Lower lobe of right lung (tissue), 2 donors: ENCODE measurements around the gene PHACTR1. TPM values are rescaled to one million over a fixed set of nuclear protein-coding genes. Genes with fewer than 3 reads are reported as not detected.
A peak's percentile ranks its signal among the peaks of the same experiment; 100 is the strongest.

ENCODE experiments used
- ATAC-seq, 2 donors: fragments of 200-7000 bp; cut with Tn5 transposase; one replicate each; pipeline ENCODE4 v1.9.1; 2020 to 2022; ENCODE audit warnings: mild to moderate bottlenecking in 2 of 2, moderate library complexity in 2 of 2
- DNase-seq: peaks from one replicate; pipeline ENCODE4 v3.0.0-alpha.2; 2020
- H3K27ac ChIP-seq: fragments of 200-600 bp; one replicate; pipeline ENCODE4 v1.8.0; 2022
- H3K27me3 ChIP-seq: fragments of 200-600 bp; one replicate; pipeline ENCODE4 v1.8.0; 2022; ENCODE audit warnings: low read depth
- H3K36me3 ChIP-seq: fragments of 200-600 bp; one replicate; pipeline ENCODE4 v1.8.0; 2022; ENCODE audit warnings: mild to moderate bottlenecking
- H3K4me1 ChIP-seq: fragments of 200-600 bp; one replicate; pipeline ENCODE4 v1.8.0; 2022
- H3K4me3 ChIP-seq: fragments of 200-600 bp; one replicate; pipeline ENCODE4 v1.8.0; 2022; ENCODE audit warnings: mild to moderate bottlenecking
- H3K9me3 ChIP-seq: fragments of 200-600 bp; one replicate; pipeline ENCODE4 v1.8.0; 2022
- intact Hi-C: fragments of 100-400 bp; cut with DNase I; formaldehyde crosslinking; loops from one replicate; pipeline ENCODE4 v1.11.0; 2022
- total RNA-seq: library from RNA; stranded (reverse); fragmentation: NEBNext Ultra II Directional; extraction: Animal tissue kit (Norgen Biotek cat#: 25700); gene quantifications from one replicate; pipeline ENCODE4 v1.2.1, GENCODE V29; 2021
- TF ChIP-seq, protein P1 (sequence below): fragments of 200-600 bp; IDR thresholded peaks from one replicate; pipeline ENCODE4 v1.8.0; 2022; ENCODE audit warnings: antibody characterized with exemption, mild to moderate bottlenecking
- donor health status: DM: no; HTN: yes; CAD: no; lungs with severe emphysema.

The PHACTR1 gene
- total RNA-seq, 1 donor from 2014 or later: 91.0 TPM

DNA sequence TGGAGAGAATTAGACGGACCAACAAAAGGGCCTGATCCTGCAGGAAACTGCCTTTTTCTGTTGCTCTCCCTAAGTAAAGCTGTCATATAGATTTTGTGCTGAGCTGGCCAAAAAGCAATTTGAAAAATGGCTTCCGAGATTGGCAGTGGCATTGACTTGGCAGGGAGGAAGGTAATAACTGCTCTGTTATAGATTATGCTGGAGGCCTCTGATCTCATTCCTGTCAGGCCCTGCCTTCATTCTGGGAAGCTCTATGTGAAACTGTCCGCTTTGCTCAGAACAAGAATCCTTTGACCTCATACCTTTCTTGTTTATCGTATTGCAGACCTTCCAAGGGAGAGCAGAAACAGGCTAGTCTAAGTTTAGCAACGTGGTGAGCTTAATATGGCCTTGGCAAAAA is 234.4 kb downstream of the PHACTR1 start:
- DNase-seq (no peak), ATAC-seq (no peak)
- intact Hi-C loops: no loop called here
- Histone ChIP-seq H3K27ac (no peak overlapping the region), H3K27me3 (no peaks in the 10 kb centered on the region), H3K9me3 (no peaks in the 10 kb centered on the region), H3K36me3 (no peaks in the 10 kb centered on the region), H3K4me1 (no peaks in the 10 kb centered on the region), H3K4me3 (no peak overlapping the region)
- TF ChIP-seq, protein P1, sequence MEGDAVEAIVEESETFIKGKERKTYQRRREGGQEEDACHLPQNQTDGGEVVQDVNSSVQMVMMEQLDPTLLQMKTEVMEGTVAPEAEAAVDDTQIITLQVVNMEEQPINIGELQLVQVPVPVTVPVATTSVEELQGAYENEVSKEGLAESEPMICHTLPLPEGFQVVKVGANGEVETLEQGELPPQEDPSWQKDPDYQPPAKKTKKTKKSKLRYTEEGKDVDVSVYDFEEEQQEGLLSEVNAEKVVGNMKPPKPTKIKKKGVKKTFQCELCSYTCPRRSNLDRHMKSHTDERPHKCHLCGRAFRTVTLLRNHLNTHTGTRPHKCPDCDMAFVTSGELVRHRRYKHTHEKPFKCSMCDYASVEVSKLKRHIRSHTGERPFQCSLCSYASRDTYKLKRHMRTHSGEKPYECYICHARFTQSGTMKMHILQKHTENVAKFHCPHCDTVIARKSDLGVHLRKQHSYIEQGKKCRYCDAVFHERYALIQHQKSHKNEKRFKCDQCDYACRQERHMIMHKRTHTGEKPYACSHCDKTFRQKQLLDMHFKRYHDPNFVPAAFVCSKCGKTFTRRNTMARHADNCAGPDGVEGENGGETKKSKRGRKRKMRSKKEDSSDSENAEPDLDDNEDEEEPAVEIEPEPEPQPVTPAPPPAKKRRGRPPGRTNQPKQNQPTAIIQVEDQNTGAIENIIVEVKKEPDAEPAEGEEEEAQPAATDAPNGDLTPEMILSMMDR: no peak

DNA sequence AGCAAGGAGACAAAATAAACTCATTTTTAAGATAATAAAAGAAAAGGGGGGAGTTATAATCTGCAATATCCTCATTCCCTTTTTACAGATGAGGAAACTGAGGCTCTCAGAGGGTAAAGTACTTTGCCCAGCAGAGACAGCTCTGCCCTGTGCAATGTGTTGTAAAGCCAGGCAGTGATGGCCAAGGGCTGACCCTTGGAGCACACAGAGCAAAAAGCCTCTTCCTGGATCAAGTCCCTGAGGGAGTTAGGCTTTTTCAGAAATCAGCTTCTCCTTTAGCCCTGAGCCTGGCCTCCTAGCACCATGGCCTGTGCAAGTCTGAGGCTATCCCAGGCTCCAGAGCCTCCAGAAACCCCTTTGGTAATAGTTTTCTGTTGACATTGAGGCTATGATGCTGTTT is 234.8 kb downstream of the PHACTR1 start:
- TF ChIP-seq, protein P1: no peak
- Histone ChIP-seq H3K27me3 (no peaks in the 10 kb centered on the region), H3K27ac (no peak overlapping the region), H3K4me1 (peaks cover 2% of the 10 kb centered on the region), H3K4me3 (no peak overlapping the region), H3K36me3 (no peaks in the 10 kb centered on the region), H3K9me3 (no peaks in the 10 kb centered on the region)
- DNase-seq (no peak), ATAC-seq (no peak)
- intact Hi-C loops: no loop called here

DNA sequence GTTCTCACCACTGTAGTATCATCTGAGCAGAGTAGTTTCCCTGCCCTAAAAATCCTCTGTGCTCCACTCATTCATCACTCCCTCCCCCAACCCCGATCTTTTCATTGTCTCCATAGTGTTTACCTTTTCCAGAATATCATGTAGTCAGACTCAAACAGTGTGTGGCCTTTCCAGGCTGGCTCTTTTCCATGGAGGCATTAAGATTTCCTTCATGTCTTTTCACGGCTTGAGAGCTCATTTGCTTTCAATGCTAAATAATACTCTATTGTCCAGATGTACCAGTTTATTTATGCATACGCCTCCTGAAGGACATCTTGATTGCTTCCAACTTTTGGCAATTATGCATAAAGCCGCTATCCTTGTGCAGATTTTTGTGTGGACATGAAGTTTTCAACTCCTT is 235.8 kb downstream of the PHACTR1 start:
- no peak overlapping the region for H3K27ac ChIP-seq
- no peak overlapping the region for H3K4me3 ChIP-seq
- ATAC-seq (no peak), DNase-seq (no peak)
- no peaks in the 10 kb centered on the region for H3K27me3 ChIP-seq
- TF ChIP-seq, protein P1: no peak
- intact Hi-C loops: no loop called here
- no peaks in the 10 kb centered on the region for H3K36me3 ChIP-seq
- peaks cover 7% of the 10 kb centered on the region for H3K4me1 ChIP-seq
- no peaks in the 10 kb centered on the region for H3K9me3 ChIP-seq

DNA sequence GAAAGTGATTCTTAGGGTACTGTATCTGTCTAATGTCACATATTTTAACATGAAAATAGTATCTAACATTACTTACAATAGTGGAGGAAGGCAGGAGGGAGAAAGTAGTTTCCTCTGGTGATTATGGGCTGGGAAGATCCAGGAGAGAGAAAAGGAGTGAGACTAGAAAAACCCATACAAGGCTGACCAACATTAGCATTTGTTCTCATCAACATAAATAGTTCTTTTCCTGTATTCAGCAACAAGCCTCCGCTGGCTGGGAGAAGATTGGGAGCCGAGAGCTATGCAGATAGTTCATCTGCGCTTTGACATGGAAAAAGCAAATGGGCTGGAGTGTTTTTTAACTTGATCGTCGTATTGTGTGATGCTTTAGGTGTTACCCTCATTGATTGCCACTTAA is 239.4 kb downstream of the PHACTR1 start:
- intact Hi-C loops: no loop called here
- Histone ChIP-seq H3K4me3 (no peak overlapping the region), H3K36me3 (no peaks in the 10 kb centered on the region), H3K9me3 (no peaks in the 10 kb centered on the region), H3K27me3 (no peaks in the 10 kb centered on the region), H3K27ac (no peak overlapping the region), H3K4me1 (peaks cover 29% of the 10 kb centered on the region)
- DNase-seq: no peak
- TF ChIP-seq, protein P1: no peak
- ATAC-seq: no peak

DNA sequence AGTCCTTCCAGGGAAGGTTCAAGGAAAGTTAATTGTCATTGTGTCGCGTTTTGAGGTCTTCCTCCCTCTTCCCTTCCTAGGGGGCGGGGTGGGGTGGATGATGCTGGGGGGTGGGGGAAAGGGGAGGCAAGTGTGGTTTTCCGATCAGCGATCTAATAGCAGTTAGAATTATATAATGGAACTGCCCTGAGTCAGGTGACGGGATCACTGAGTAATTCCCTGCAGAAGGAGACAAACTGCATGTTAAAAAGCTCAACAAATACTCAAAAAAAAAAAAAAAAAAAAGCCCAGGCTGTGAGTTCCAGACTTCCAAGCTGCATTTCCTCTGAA is 240.4 kb downstream of the PHACTR1 start:
- Histone ChIP-seq H3K4me3 (peak overlapping the region; percentile 73), H3K27me3 (no peaks in the 10 kb centered on the region), H3K9me3 (no peaks in the 10 kb centered on the region), H3K4me1 (peaks cover 37% of the 10 kb centered on the region), H3K36me3 (no peaks in the 10 kb centered on the region), H3K27ac (peak overlapping the region; percentile 84)
- TF ChIP-seq, protein P1: no peak
- intact Hi-C loops: no loop called here
- ATAC-seq: no peak
- DNase-seq: no peak
